ENCODE measurements around the gene CDKAL1.
"Not testable (repeated sequence)": the region's sequence is repeated elsewhere in the genome, so short reads cannot be mapped to it uniquely, and the experiment has no call there.

Gene CDKAL1

GRCh38 chr6:21176197-21176596 is 641.9 kb downstream of the CDKAL1 start:
- DNase-seq (ENCODE audit: low spot score) = no peak

- DNase-seq (ENCODE audit: low spot score) = no peak
Measured at GRCh38 chr6:21180155-21180554, 645.9 kb downstream of the CDKAL1 start.

- DNase-seq (ENCODE audit: low spot score) = no peak
Measured at GRCh38 chr6:21180800-21181337, 646.6 kb downstream of the CDKAL1 start.

- DNase-seq (ENCODE audit: low spot score) = no peak
Measured at GRCh38 chr6:21181866-21182265, 647.6 kb downstream of the CDKAL1 start.

GRCh38 chr6:21182589-21182988 is 648.3 kb downstream of the CDKAL1 start:
- DNase-seq (ENCODE audit: low spot score) = no peak

GRCh38 chr6:21185861-21186478 is 651.7 kb downstream of the CDKAL1 start:
- DNase-seq (ENCODE audit: low spot score) = no peak

- no peak for DNase-seq (ENCODE audit: low spot score)
Measured at GRCh38 chr6:21186479-21187055, 652.3 kb downstream of the CDKAL1 start.

- DNase-seq (ENCODE audit: low spot score) = no peak
Measured at GRCh38 chr6:21187485-21187884, 653.2 kb downstream of the CDKAL1 start.

- DNase-seq (ENCODE audit: low spot score) = no peak
Measured at GRCh38 chr6:21188505-21189223, 654.4 kb downstream of the CDKAL1 start.

- no peak for DNase-seq (ENCODE audit: low spot score)
Measured at GRCh38 chr6:21189759-21190158, 655.5 kb downstream of the CDKAL1 start.

GRCh38 chr6:21190701-21191100 is 656.4 kb downstream of the CDKAL1 start:
- DNase-seq (ENCODE audit: low spot score) = no peak

- DNase-seq (ENCODE audit: low spot score) = no peak
Measured at GRCh38 chr6:21193790-21194475, 659.7 kb downstream of the CDKAL1 start.

GRCh38 chr6:21195301-21195700 is 661.0 kb downstream of the CDKAL1 start:
- not testable (repeated sequence) for DNase-seq (ENCODE audit: low spot score)

GRCh38 chr6:21198032-21198640 is 663.9 kb downstream of the CDKAL1 start:
- DNase-seq (ENCODE audit: low spot score) = no peak

- no peak for DNase-seq (ENCODE audit: low spot score)
Measured at GRCh38 chr6:21199262-21199661, 665.0 kb downstream of the CDKAL1 start.

GRCh38 chr6:21200134-21200870 is 666.0 kb downstream of the CDKAL1 start:
- no peak for DNase-seq (ENCODE audit: low spot score)

GRCh38 chr6:21201187-21201586 is 666.9 kb downstream of the CDKAL1 start:
- DNase-seq (ENCODE audit: low spot score) = no peak

GRCh38 chr6:21201637-21202350 is 667.5 kb downstream of the CDKAL1 start:
- no peak for DNase-seq (ENCODE audit: low spot score)

- no peak for DNase-seq (ENCODE audit: low spot score)
Measured at GRCh38 chr6:21202521-21202920, 668.3 kb downstream of the CDKAL1 start.

- no peak for DNase-seq (ENCODE audit: low spot score)
Measured at GRCh38 chr6:21204951-21205350, 670.7 kb downstream of the CDKAL1 start.
